A549 (cell line): ENCODE measurements around the gene BZW1.

Experiments used
- BHLHE40 ChIP-seq: IDR thresholded peaks from 2 replicates; pipeline ENCODE4 v1.6.1; 2012; ENCODE audit warnings: low read depth, low read length, inconsistent platforms
- EHMT2 ChIP-seq: fragments of 200-600 bp; sonication (generic); IDR thresholded peaks from 2 replicates; pipeline ENCODE4 v1.6.1; 2016; ENCODE audit warnings: antibody characterized with exemption, low read depth, mild to moderate bottlenecking, moderate library complexity
- KDM1A ChIP-seq: fragments of 200-600 bp; sonication (generic); IDR thresholded peaks from 2 replicates; pipeline ENCODE4 v1.6.1; 2016; ENCODE audit warnings: low read depth, mild to moderate bottlenecking
- MAFK ChIP-seq: fragments of 450-650 bp; IDR thresholded peaks from 2 replicates; pipeline ENCODE4 v1.6.1; 2014; ENCODE audit not compliant: partially characterized antibody
- POLR2A ChIP-seq: IDR thresholded peaks from 2 replicates; pipeline ENCODE4 v1.6.1; 2012; ENCODE audit warnings: mild to moderate bottlenecking, low read length
- SREBF2 ChIP-seq: fragments of 450-650 bp; IDR thresholded peaks from 2 replicates; pipeline ENCODE4 v1.6.1; 2014; ENCODE audit warnings: mild to moderate bottlenecking, moderate library complexity
- TF ChIP-seq, protein P1 (sequence below): fragments of >200 bp; sonication (Bioruptor Twin); formaldehyde crosslinking; IDR thresholded peaks from 3 replicates; pipeline ENCODE4 v1.5.1; 2016
- TF ChIP-seq, protein P2 (sequence below): fragments of 150-350 bp; IDR thresholded peaks from 2 replicates; pipeline ENCODE4 v1.6.1; 2014; ENCODE audit warnings: low read depth, mild to moderate bottlenecking, low read length
- TF ChIP-seq, protein P3 (sequence below): IDR thresholded peaks from 2 replicates; pipeline ENCODE4 v1.6.1; 2012

DNA sequence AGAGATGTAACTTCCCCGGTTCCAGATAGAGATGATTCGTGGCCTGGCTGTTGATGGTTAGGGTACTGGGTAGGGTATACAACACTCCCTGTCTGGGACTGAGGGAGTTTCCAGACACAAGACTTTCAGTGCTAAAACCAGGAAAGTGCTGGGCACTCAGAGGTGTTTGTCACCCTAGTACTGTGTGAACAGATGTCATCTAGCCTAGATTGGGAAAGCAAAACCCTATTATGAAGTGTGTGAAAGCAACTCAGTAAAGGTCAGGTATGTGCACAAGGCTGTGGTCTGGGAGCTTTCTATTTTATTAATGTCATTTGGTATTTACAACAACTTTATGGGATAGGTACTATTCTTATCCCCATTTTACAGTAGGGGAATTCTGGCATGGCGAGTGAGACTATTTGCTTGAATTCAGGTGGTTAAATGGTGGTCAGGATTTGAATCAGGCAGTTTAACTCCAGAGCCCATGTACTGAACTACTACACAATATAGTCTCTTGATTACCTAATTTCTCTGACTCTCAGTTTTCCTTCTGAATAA, 2.6 kb downstream of the BZW1 start:
- no peak for TF ChIP-seq EHMT2
- TF ChIP-seq, protein P1, sequence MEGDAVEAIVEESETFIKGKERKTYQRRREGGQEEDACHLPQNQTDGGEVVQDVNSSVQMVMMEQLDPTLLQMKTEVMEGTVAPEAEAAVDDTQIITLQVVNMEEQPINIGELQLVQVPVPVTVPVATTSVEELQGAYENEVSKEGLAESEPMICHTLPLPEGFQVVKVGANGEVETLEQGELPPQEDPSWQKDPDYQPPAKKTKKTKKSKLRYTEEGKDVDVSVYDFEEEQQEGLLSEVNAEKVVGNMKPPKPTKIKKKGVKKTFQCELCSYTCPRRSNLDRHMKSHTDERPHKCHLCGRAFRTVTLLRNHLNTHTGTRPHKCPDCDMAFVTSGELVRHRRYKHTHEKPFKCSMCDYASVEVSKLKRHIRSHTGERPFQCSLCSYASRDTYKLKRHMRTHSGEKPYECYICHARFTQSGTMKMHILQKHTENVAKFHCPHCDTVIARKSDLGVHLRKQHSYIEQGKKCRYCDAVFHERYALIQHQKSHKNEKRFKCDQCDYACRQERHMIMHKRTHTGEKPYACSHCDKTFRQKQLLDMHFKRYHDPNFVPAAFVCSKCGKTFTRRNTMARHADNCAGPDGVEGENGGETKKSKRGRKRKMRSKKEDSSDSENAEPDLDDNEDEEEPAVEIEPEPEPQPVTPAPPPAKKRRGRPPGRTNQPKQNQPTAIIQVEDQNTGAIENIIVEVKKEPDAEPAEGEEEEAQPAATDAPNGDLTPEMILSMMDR, result no peak
- TF ChIP-seq BHLHE40, result no peak
- TF ChIP-seq POLR2A, result no peak
- no peak for TF ChIP-seq SREBF2
- TF ChIP-seq, protein P2, sequence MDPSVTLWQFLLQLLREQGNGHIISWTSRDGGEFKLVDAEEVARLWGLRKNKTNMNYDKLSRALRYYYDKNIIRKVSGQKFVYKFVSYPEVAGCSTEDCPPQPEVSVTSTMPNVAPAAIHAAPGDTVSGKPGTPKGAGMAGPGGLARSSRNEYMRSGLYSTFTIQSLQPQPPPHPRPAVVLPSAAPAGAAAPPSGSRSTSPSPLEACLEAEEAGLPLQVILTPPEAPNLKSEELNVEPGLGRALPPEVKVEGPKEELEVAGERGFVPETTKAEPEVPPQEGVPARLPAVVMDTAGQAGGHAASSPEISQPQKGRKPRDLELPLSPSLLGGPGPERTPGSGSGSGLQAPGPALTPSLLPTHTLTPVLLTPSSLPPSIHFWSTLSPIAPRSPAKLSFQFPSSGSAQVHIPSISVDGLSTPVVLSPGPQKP, result no peak
- TF ChIP-seq MAFK, result no peak
- no peak for TF ChIP-seq KDM1A
- TF ChIP-seq, protein P3, sequence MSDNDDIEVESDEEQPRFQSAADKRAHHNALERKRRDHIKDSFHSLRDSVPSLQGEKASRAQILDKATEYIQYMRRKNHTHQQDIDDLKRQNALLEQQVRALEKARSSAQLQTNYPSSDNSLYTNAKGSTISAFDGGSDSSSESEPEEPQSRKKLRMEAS, result no peak
